Small intestine (tissue), 7 donors: ENCODE data around the gene PODNL1. TPM values are rescaled to one million over a fixed set of nuclear protein-coding genes. Genes with fewer than 3 reads are reported as not detected.

Experiments
- DNase-seq, 2 donors: peaks; one replicate each; pipeline versions ENCODE4 v3.0.0 to v3.0.0-alpha.2; 2013
- FAIRE-seq: peaks from 2 replicates; lab custom pipeline; 2012; peaks lifted over from hg19 to GRCh38; lab: Jason Lieb, UNC
- H3K27ac ChIP-seq, 3 donors: one replicate each; pipeline ENCODE4 v1.5.1; 2013; ENCODE audit warnings: low read length in 2 of 3, mild to moderate bottlenecking in 2 of 3, control low read depth in 1 of 3, inconsistent platforms in 1 of 3, low read depth in 1 of 3, moderate library complexity in 1 of 3
- H3K27me3 ChIP-seq, 3 donors: one replicate each; pipeline ENCODE4 v1.6.1; 2013; ENCODE audit warnings: low read length in 3 of 3, inconsistent platforms in 1 of 3; ENCODE audit not compliant: control insufficient read depth in 3 of 3, insufficient read depth in 3 of 3
- H3K36me3 ChIP-seq, 3 donors: one replicate each; pipeline ENCODE4 v1.6.1; 2013; ENCODE audit warnings: low read length in 3 of 3, inconsistent platforms in 1 of 3, low read depth in 1 of 3, mild to moderate bottlenecking in 1 of 3, moderate library complexity in 1 of 3; ENCODE audit not compliant: control insufficient read depth in 3 of 3, insufficient read depth in 2 of 3
- H3K4me1 ChIP-seq, 3 donors: one replicate each; pipeline ENCODE4 v1.6.1; 2013; ENCODE audit warnings: low read length in 2 of 3, inconsistent platforms in 1 of 3, low read depth in 1 of 3, mild to moderate bottlenecking in 1 of 3, moderate library complexity in 1 of 3; ENCODE audit not compliant: control insufficient read depth in 3 of 3, insufficient read depth in 2 of 3
- H3K4me3 ChIP-seq, 3 donors: one replicate each; pipeline ENCODE4 v1.5.1; 2013; ENCODE audit warnings: low read length in 3 of 3, control low read depth in 1 of 3, inconsistent platforms in 1 of 3, low read depth in 1 of 3, mild to moderate bottlenecking in 1 of 3, moderate library complexity in 1 of 3
- H3K9me3 ChIP-seq, 2 donors: one replicate each; pipeline ENCODE4 v1.6.1; 2013; ENCODE audit warnings: low read depth in 1 of 2, low read length in 1 of 2; ENCODE audit not compliant: control insufficient read depth in 2 of 2, insufficient read depth in 1 of 2
- WGBS, 3 donors: extraction: QIAGEN DNeasy Blood & Tissue Kit; methylation state at CpG; one replicate each; pipeline ENCODE4 v1.1.7; 2013; 5-methylcytosine and 5-hydroxymethylcytosine counted together
- polyA plus RNA-seq, 4 donors: library from polyadenylated mRNA; stranded (reverse) in 3 of 4; unstranded in 1 of 4; fragments of 200-250 nt in 3 of 4; fragments of 120-200 nt in 1 of 4; gene quantifications; one replicate each; pipeline versions ENCODE4 v1.2.1 to v1.2.3, GENCODE V29; 2013
- donor health status: healthy with polysubstance abuse.
- donor health status: control.
- donor health status: control.
- donor health status: Bipolar disorder and iron deficiency.
- donor health status: healthy.

PODNL1 gene
- polyA plus RNA-seq, 4 donors = 0.41 to 1.7 TPM; not detected in 2

- Histone ChIP-seq H3K4me1 (peaks cover 0 to 10% (median 0%) of the 10 kb centered on the region in 3 donors), H3K4me3 (no peak overlapping the region), H3K27me3 (no peaks in the 10 kb centered on the region), H3K36me3 (peaks cover 2 to 23% (median 4%) of the 10 kb centered on the region in 3 donors), H3K27ac (no peak overlapping the region), H3K9me3 (no peaks in the 10 kb centered on the region)
- WGBS, 3 donors = 73 to 87% (median 80%) methylated on average over 2 of the region's 2 CpGs
- FAIRE-seq (no peak), DNase-seq (no peak)
These were observed 12.8 kb upstream of the PODNL1 start for GRCh38 chr19:13951043-13951442.

GRCh38 chr19:13946414-13946813 is 8.2 kb upstream of the PODNL1 start:
- FAIRE-seq (no peak), DNase-seq (no peak)
- no peaks in the 10 kb centered on the region for H3K36me3 ChIP-seq
- no peaks in the 10 kb centered on the region for H3K4me1 ChIP-seq
- peaks cover 0 to 3% of the 10 kb centered on the region in 2 donors for H3K9me3 ChIP-seq
- WGBS, 3 donors = 86 to 95% (median 93%) methylated on average over 4 of the region's 4 CpGs
- H3K27ac ChIP-seq = no peak overlapping the region
- no peaks in the 10 kb centered on the region for H3K27me3 ChIP-seq
- no peak overlapping the region for H3K4me3 ChIP-seq

- Histone ChIP-seq H3K27ac (no peak overlapping the region), H3K27me3 (peaks cover 0 to 17% (median 0%) of the 10 kb centered on the region in 3 donors), H3K4me1 (no peaks in the 10 kb centered on the region), H3K36me3 (no peaks in the 10 kb centered on the region), H3K4me3 (no peak overlapping the region), H3K9me3 (peaks cover 0 to 3% of the 10 kb centered on the region in 2 donors)
- no peak for FAIRE-seq
- 92 to 100% (median 100%) methylated on average over 1 of the region's 1 CpG for WGBS, 3 donors
- DNase-seq = no peak
These were observed 3.9 kb upstream of the PODNL1 start for GRCh38 chr19:13942023-13942684.

GRCh38 chr19:13937479-13938300 is 527 bp downstream of the PODNL1 start:
- 16 to 24% (median 18%) methylated on average over 26 to 29 of the region's 29 CpGs for WGBS, 3 donors
- FAIRE-seq = no peak
- no peak overlapping the region for H3K27ac ChIP-seq
- H3K4me1 ChIP-seq = no peaks in the 10 kb centered on the region
- no peak overlapping the region for H3K4me3 ChIP-seq
- H3K36me3 ChIP-seq = no peaks in the 10 kb centered on the region
- peaks cover 0 to 3% of the 10 kb centered on the region in 2 donors for H3K9me3 ChIP-seq
- DNase-seq = no peak
- H3K27me3 ChIP-seq = peaks cover 0 to 22% (median 0%) of the 10 kb centered on the region in 3 donors

GRCh38 chr19:13935765-13936510 is 2.3 kb downstream of the PODNL1 start:
- WGBS, 3 donors = 67 to 78% (median 69%) methylated on average over 20 to 22 of the region's 22 CpGs
- Histone ChIP-seq H3K9me3 (no peaks in the 10 kb centered on the region), H3K36me3 (peaks cover 0 to 10% (median 3%) of the 10 kb centered on the region in 3 donors), H3K27me3 (peaks cover 0 to 22% (median 0%) of the 10 kb centered on the region in 3 donors), H3K4me3 (no peak overlapping the region), H3K4me1 (no peaks in the 10 kb centered on the region), H3K27ac (no peak overlapping the region)
- DNase-seq (no peak), FAIRE-seq (no peak)

- H3K27ac ChIP-seq = no peak overlapping the region
- no peaks in the 10 kb centered on the region for H3K4me1 ChIP-seq
- no peak overlapping the region for H3K4me3 ChIP-seq
- H3K9me3 ChIP-seq = no peaks in the 10 kb centered on the region
- FAIRE-seq (no peak), DNase-seq (no peak)
- peaks cover 0 to 22% (median 0%) of the 10 kb centered on the region in 3 donors for H3K27me3 ChIP-seq
- H3K36me3 ChIP-seq = peaks cover 8 to 21% (median 9%) of the 10 kb centered on the region in 3 donors
- 86 to 95% (median 88%) methylated on average over 2 of the region's 2 CpGs for WGBS, 3 donors
These were observed 3.5 kb downstream of the PODNL1 start for GRCh38 chr19:13934785-13935109.

- FAIRE-seq = no peak
- H3K4me1 ChIP-seq = no peaks in the 10 kb centered on the region
- no peaks in the 10 kb centered on the region for H3K9me3 ChIP-seq
- peaks cover 10 to 33% (median 13%) of the 10 kb centered on the region in 3 donors for H3K36me3 ChIP-seq
- no peak overlapping the region for H3K4me3 ChIP-seq
- WGBS, 3 donors = 64 to 87% (median 73%) methylated on average over 33 to 42 of the region's 42 CpGs
- H3K27ac ChIP-seq = no peak overlapping the region
- no peak for DNase-seq
- H3K27me3 ChIP-seq = peaks cover 0 to 13% (median 0%) of the 10 kb centered on the region in 3 donors
These were observed 5.3 kb downstream of the PODNL1 start for GRCh38 chr19:13932911-13933393.

- no peak overlapping the region for H3K4me3 ChIP-seq
- H3K36me3 ChIP-seq = peaks cover 12 to 39% (median 14%) of the 10 kb centered on the region in 3 donors
- 84 to 92% (median 89%) methylated on average over 6 of the region's 6 CpGs for WGBS, 3 donors
- peaks cover 0 to 6% (median 0%) of the 10 kb centered on the region in 3 donors for H3K27me3 ChIP-seq
- no peaks in the 10 kb centered on the region for H3K4me1 ChIP-seq
- FAIRE-seq (no peak), DNase-seq (no peak)
- no peak overlapping the region for H3K27ac ChIP-seq
- H3K9me3 ChIP-seq = no peaks in the 10 kb centered on the region
These were observed 6.0 kb downstream of the PODNL1 start for GRCh38 chr19:13932149-13932637.
